Tibial artery (tissue), 4 donors: ENCODE measurements around the gene RNF111.

Source experiments
- DNase-seq, 2 donors: peaks; one replicate each; pipeline ENCODE4 v3.0.0-alpha.2; 2019
- H3K27ac ChIP-seq, 2 donors: fragments of 200-600 bp; sonication (generic) in 1 of 2; 1 replicate in 1 of 2; 2 replicates in 1 of 2; pipeline ENCODE4 v1.5.1; 2018 to 2019; ENCODE audit warnings: mild to moderate bottlenecking in 1 of 2
- H3K27me3 ChIP-seq, 2 donors: fragments of 200-600 bp; sonication (generic) in 1 of 2; one replicate each; pipeline versions ENCODE4 v1.5.1 to v1.6.0; 2016 to 2019
- H3K36me3 ChIP-seq, 3 donors: fragments of 200-600 bp; sonication (generic) in 2 of 3; one replicate each; pipeline ENCODE4 v1.5.1; 2016 to 2019; ENCODE audit warnings: mild to moderate bottlenecking in 2 of 3
- H3K4me1 ChIP-seq, 4 donors: fragments of 200-600 bp; sonication (generic) in 2 of 4; 1 replicate in 3 of 4; 2 replicates in 1 of 4; pipeline ENCODE4 v1.5.1; 2016 to 2019
- H3K4me3 ChIP-seq, 2 donors: fragments of 200-600 bp; sonication (generic) in 1 of 2; 1 replicate in 1 of 2; 2 replicates in 1 of 2; pipeline ENCODE4 v1.5.1; 2018 to 2019; ENCODE audit warnings: mild to moderate bottlenecking in 2 of 2
- H3K9me3 ChIP-seq, 3 donors: fragments of 200-600 bp; sonication (generic) in 1 of 3; one replicate each; pipeline ENCODE4 v1.5.1; 2016 to 2019
- intact Hi-C: fragments of 100-400 bp; cut with DNase I; formaldehyde crosslinking; loops from one replicate; pipeline ENCODE4 v1.15.0; 2023; ENCODE audit warnings: low total_unique reads
- TF ChIP-seq, protein P1 (sequence below), 2 experiments: fragments of 200-600 bp in 1 of 2; fragments of 450-650 bp in 1 of 2; IDR thresholded peaks; one replicate each; pipeline ENCODE4 v1.5.1; 2017 to 2019; ENCODE audit warnings: antibody characterized with exemption in 2 of 2, mild to moderate bottlenecking in 1 of 2, moderate library complexity in 1 of 2

The RNF111 gene

DNA sequence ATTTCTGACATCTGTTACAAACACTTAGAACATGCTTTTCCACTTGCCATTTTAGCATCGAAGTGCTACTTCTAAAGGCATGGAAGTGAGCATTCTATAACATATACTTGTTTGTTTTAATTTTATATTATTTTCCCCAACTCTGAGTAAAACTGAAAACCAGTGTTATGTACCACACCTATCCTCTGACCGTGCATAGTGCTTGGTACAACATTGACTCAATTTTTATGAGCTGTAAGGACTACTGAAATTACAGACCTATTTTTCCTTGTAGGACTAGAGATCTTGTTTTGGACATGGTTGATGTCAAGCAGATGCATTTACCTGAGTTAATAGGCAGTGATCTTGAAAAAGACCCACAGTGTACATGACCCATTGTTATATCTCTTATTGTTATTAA, 66.0 kb downstream of the RNF111 start:
- no peak overlapping the region for H3K4me3 ChIP-seq
- H3K27me3 ChIP-seq, result no peaks in the 10 kb centered on the region
- H3K27ac ChIP-seq, result no peak overlapping the region
- TF ChIP-seq, protein P1, sequence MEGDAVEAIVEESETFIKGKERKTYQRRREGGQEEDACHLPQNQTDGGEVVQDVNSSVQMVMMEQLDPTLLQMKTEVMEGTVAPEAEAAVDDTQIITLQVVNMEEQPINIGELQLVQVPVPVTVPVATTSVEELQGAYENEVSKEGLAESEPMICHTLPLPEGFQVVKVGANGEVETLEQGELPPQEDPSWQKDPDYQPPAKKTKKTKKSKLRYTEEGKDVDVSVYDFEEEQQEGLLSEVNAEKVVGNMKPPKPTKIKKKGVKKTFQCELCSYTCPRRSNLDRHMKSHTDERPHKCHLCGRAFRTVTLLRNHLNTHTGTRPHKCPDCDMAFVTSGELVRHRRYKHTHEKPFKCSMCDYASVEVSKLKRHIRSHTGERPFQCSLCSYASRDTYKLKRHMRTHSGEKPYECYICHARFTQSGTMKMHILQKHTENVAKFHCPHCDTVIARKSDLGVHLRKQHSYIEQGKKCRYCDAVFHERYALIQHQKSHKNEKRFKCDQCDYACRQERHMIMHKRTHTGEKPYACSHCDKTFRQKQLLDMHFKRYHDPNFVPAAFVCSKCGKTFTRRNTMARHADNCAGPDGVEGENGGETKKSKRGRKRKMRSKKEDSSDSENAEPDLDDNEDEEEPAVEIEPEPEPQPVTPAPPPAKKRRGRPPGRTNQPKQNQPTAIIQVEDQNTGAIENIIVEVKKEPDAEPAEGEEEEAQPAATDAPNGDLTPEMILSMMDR (IDR thresholded peaks at IDR 0.05), result no peak
- H3K9me3 ChIP-seq, result no peaks in the 10 kb centered on the region
- intact Hi-C loops, result no loop called here
- no peaks in the 10 kb centered on the region for H3K4me1 ChIP-seq
- peaks cover 21 to 54% (median 25%) of the 10 kb centered on the region in 3 donors for H3K36me3 ChIP-seq
- no peak for DNase-seq

DNA sequence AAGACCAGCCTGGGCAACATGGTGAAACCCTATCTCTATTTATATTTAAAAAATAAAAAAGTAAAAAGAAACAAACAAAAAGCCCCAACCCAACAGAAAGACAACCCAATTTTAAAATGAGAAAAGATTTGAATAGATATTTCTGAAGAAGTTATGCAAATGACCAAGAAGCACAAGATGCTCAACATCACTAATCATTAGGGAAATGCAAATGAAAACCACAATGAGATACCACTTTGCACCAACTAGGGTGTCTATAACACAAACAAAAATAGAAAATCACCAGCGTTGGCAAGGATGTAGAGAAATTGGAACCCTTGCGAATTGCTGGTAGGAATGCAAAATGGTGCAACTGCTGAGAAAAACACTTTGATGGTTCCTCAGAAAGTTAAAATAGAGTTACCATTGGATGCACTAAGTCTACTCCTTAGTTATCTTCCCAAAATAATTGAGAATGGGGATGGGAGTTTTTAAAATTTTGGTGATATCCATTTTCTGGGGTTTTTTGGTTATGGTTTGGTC, 71.7 kb downstream of the RNF111 start:
- Histone ChIP-seq H3K9me3 (no peaks in the 10 kb centered on the region), H3K27ac (no peak overlapping the region), H3K4me3 (no peak overlapping the region), H3K36me3 (peaks cover 67 to 88% (median 68%) of the 10 kb centered on the region in 3 donors), H3K27me3 (no peaks in the 10 kb centered on the region), H3K4me1 (no peaks in the 10 kb centered on the region)
- intact Hi-C loops, result no loop called here
- TF ChIP-seq, protein P1 (IDR thresholded peaks at IDR 0.05), result no peak
- DNase-seq, result no peak

DNA sequence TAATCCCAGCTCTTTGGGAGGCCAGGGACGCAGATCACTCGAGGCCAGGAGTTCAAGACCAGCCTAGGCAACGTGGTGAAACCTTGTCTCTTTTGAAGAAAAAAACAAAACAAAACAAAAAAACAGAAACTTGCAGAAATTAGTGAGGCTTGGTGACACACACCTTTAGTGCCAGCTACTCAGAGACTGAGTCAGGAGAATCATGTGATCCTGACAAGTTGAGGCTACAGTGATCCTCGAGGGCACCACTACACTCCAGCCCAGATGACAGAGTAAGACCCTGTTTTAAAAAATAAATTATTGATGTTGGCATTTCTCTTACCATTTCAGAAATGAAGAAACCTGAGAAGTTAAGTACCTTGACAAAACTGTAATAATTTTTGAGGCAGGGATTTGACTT, 72.9 kb downstream of the RNF111 start:
- H3K4me1 ChIP-seq, result no peaks in the 10 kb centered on the region
- no peaks in the 10 kb centered on the region for H3K9me3 ChIP-seq
- H3K36me3 ChIP-seq, result peaks cover 61 to 85% (median 72%) of the 10 kb centered on the region in 3 donors
- no peak for DNase-seq
- TF ChIP-seq, protein P1 (IDR thresholded peaks at IDR 0.05), result no peak
- H3K4me3 ChIP-seq, result no peak overlapping the region
- H3K27me3 ChIP-seq, result no peaks in the 10 kb centered on the region
- no peak overlapping the region for H3K27ac ChIP-seq
- intact Hi-C loops, result loop anchor here (2.0 kb wide), 1 partner anchor 16 kb away; no protein-coding TSS in a partner anchor

DNA sequence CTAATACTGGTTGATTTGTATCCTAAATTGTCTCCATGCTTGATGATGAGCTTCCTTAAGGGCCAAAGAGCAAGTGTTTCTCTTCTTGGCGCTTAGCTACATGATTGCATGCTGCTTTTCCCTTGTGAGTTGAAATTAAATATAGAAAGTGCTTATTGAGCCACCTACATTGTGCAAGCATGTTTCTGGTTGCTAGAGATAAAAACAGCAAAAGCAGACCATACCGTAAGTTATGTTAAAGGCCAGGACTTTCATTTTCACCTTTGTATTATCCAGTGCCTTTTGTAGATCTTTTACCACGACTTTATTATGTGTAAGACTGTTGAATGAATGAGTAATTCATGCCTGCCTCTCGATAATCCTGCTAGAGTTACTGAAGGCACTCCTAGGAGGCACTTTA, 75.6 kb downstream of the RNF111 start:
- H3K27me3 ChIP-seq, result no peaks in the 10 kb centered on the region
- no peak overlapping the region for H3K4me3 ChIP-seq
- TF ChIP-seq, protein P1 (IDR thresholded peaks at IDR 0.05), result no peak
- peaks cover 73 to 91% (median 78%) of the 10 kb centered on the region in 3 donors for H3K36me3 ChIP-seq
- H3K27ac ChIP-seq, result no peak overlapping the region
- no peak for DNase-seq
- H3K9me3 ChIP-seq, result no peaks in the 10 kb centered on the region
- H3K4me1 ChIP-seq, result no peaks in the 10 kb centered on the region
- intact Hi-C loops, result no loop called here

DNA sequence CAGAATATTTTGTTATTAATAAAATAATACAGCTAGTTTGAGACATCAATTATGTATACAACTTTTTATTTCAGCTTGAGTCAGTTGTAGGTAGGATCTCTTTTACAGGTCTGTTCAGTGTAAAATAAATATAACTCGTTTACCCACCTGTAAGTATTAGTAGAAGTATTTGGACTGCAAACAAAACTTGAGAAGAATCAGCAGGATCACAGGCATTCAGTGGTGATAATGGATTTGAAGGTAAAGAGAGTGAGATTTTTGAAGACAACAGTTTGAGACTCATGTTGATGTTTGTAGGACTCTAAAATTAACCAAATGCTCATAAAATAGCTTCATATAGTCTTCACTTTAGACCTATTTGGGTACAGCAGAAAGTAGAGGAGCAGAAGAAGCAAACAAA, 82.0 kb downstream of the RNF111 start:
- H3K9me3 ChIP-seq, result no peaks in the 10 kb centered on the region
- H3K4me1 ChIP-seq, result no peaks in the 10 kb centered on the region
- TF ChIP-seq, protein P1 (IDR thresholded peaks at IDR 0.05), result no peak
- DNase-seq, result no peak
- H3K27me3 ChIP-seq, result no peaks in the 10 kb centered on the region
- H3K4me3 ChIP-seq, result no peak overlapping the region
- intact Hi-C loops, result no loop called here
- no peak overlapping the region for H3K27ac ChIP-seq
- H3K36me3 ChIP-seq, result peaks cover 43 to 78% (median 65%) of the 10 kb centered on the region in 3 donors

DNA sequence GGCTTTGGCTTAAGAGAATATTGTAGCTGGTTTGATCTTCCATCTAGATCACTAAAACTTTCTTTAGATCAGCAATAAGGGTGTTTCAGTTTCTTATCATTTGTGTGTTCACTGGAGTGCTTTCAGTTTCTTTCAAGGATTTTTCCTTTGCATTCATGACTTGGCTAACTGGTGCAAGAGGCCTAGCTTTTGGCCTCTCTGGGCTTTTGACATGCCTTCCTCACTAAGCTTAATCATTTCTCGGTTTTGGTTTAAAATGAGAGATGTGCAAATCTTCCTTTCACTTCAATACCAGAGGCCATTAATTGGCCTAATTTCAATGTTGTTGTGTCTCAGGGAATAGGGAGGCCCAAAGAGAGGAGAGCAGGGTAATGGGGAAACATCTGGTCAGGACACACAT, 87.1 kb downstream of the RNF111 start:
- Histone ChIP-seq H3K9me3 (no peaks in the 10 kb centered on the region), H3K36me3 (peaks cover 26 to 52% (median 50%) of the 10 kb centered on the region in 3 donors), H3K4me1 (no peaks in the 10 kb centered on the region), H3K27me3 (no peaks in the 10 kb centered on the region), H3K4me3 (no peak overlapping the region), H3K27ac (no peak overlapping the region)
- TF ChIP-seq, protein P1 (IDR thresholded peaks at IDR 0.05), result no peak
- intact Hi-C loops, result no loop called here
- DNase-seq, result no peak
